ENCODE measurements around the gene GH1.
"Not testable (repeated sequence)": the region's sequence is repeated elsewhere in the genome, so short reads cannot be mapped to it uniquely, and the experiment has no call there.

The GH1 gene

DNA sequence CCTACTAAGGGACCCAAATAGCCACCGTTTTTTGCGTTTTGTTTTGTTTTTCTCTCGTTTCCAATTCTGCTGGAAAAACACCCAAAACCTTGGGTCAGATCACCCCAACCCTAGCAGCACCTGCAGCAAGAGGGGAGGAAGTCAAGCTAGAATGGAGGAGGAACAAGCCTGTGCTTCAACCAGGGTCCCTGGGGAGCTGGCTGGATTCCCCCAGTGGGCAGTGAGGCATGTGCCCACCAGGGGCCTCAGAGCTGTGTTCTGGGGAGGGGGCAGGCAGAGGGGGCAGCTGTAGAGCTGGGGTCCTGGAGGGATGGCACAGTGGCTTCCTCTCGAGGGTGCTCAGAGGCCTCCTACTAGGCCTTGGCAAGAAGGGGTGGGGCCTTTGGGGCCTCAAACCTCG lies 7.0 kb upstream of the GH1 start:
- no peak for DNase-seq

DNA sequence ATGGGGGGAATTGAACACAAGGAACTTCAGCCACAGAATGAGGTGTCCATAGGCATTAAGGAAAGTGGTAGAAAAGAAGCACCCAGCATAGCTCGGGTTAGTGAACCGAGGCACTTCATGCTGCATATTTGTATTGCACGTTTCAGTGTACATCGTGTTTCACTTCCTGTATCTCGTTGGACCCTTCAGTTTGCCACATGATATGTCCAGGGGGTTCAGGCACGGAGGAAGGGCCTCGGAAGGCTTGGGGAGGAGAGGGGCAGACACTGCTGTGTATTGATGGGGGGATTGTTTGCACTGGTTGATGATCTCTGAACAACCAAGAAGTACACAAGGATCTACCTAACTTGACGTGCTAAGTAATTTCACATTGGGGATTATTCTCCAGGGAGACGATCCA lies 3.8 kb upstream of the GH1 start:
- not testable (repeated sequence) for DNase-seq

DNA sequence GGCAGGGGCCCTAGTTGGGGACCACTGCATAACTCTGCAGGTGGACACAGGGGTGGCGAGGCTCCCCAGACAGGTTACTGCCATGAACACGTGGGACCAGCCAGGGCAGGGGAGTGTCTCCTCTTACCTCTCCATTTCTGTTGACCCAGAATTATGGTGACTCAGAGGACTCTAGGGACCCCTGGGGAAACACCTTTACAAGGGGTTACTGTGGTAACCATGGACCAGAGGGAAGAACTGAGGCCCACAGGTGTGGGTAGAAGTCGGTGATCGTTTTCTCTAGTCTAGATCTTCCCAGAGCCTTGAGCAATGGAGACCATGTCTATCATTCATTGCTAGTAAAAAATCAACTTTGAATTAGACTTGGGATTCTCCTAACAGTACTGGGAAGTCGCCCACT lies 2.1 kb upstream of the GH1 start:
- not testable (repeated sequence) for DNase-seq

GRCh38 chr17:63920050-63920449 lies 1.4 kb upstream of the GH1 start:
- not testable (repeated sequence) for DNase-seq

DNA sequence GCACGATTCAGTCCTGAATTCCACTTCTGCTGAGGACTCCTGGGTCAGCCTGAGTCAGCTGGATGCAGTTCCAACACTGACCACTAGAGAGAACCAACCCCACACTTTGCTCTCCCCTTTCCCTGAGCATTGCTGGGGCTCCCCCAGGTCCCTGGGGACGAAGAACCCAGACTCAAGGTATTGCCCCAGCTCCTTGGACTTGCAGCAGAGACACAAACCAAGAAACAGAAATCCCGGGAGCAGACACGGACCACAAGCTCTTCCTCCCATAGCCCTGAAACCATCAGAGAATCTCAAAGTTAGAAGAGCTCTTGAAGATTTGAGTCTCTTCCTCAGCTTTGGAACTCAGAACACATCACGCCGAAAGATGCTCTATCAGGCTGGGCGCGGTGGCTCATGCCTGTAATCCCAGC lies 678 bp upstream of the GH1 start:
- DNase-seq = peak; percentile 75 to 80

DNA sequence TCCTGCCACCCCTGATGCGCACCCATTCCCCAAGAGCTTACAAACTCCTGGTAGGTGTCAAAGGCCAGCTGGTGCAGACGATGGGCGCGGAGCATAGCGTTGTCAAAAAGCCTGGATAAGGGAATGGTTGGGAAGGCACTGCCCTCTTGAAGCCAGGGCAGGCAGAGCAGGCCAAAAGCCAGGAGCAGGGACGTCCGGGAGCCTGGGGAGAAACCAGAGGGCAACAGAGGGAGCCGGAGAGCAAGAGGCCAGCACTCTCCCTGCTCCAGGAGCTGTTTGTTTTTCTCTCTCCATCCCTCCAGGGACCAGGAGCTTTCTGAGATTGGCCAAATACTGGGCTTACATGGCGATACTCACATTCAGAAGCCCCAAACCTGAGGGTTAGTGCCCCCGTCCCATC lies 334 bp downstream of the GH1 start:
- DNase-seq = no peak

- DNase-seq = no peak
Observed at GRCh38 chr17:63917646-63918045, 993 bp downstream of the GH1 start.

- DNase-seq = not testable (repeated sequence)
Observed at GRCh38 chr17:63917206-63917605, 1.4 kb downstream of the GH1 start.

DNA sequence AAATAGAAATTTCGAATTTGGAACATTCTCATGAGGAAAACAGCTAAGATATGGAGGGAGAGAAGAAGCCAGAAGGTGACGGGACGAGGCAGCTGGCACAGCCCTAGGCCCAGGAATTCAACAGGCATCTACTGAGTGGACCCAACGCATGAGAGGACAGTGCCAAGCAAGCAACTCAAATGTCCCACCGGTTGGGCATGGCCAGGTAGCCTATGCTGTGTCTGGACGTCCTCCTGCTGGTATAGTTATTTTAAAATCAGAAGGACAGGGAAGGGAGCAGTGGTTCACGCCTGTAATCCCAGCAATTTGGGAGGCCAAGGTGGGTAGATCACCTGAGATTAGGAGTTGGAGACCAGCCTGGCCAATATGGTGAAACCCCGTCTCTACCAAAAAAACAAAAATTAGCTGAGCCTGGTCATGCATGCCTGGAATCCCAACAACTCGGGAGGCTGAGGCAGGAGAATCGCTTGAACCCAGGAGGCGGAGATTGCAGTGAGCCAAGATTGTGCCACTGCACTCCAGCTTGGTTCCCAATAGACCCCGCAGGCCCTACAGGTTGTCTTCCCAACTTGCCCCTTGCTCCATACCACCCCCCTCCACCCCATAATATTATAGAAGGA lies 2.0 kb downstream of the GH1 start:
- no peak for DNase-seq

DNA sequence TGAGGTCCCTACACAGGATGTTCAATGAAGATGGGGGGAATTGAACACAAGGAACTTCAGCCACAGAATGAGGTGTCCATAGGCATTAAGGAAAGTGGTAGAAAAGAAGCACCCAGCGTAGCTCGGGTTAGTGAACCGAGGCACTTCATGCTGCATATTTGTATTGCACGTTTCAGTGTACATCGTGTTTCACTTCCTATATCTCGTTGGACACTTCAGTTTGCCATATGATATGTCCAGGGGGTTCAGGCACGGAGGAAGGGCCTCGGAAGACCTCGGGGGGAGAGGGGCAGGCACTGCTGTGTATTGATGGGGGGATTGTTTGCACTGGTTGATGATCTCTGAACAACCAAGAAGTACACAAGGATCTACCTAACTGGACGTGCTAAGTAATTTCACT lies 2.9 kb downstream of the GH1 start:
- DNase-seq = not testable (repeated sequence)

- DNase-seq = no peak
Observed at GRCh38 chr17:63914471-63914870, 4.2 kb downstream of the GH1 start.

DNA sequence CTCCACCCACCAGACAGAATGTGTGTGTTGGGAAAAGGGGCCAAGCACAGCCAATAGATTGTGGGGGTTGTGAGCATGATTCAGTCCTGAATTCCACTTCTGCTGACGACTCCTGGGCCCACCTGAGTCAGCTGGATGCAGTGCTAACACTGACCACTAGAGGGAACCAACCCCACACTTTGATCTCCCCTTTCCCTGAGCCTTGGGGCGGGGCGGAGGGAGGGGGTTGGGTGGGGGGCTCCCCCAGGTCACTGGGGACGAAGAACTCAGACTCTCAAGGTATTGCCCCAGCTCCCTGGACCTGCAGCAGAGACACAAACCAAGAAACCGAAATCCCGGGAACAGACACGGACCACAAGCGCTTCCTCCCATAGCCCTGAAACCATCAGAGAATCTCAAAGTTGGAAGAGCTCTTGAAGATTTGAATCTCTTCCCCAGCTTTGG lies 7.0 kb downstream of the GH1 start:
- DNase-seq = peak; percentile 30 to 47

DNA sequence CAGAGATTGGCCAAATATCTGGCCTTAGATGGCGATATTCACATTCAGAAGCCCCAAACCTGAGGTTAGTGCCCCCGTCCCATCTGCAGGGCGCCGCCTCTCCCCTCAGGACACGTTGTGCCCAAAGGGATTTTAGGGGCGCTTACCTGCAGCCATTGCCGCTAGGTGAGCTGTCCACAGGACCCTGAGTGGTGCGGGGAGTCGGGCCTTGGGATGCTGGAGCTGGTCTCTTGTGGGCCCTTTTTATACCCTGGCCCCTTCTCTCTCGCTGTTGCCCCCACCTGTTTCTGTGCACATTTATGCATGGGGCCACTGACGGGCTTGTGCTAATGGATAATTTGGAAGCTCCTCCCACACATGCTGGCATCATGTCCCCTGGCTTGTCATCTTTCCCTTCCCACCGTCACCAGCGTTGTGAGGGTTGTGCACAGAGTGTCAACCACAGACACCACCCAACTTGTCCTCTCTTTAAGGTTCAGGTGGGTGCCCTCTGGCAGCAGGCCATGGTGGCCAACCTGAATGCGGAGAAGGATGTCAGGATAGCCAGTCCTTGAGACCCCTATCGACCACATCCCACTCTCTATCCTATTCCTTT lies 7.5 kb downstream of the GH1 start, which contains the start of gene CSHL1:
Gene CSHL1 (minus strand): TSS at position 218 of the 595 bp plus-strand sequence. CDS start 62 bp downstream, at position 156.
- no peak for DNase-seq

- DNase-seq = no peak
Observed at GRCh38 chr17:63910096-63910495, 8.5 kb downstream of the GH1 start.

GRCh38 chr17:63909586-63909985 lies 9.1 kb downstream of the GH1 start:
- not testable (repeated sequence) for DNase-seq

- DNase-seq = peak; percentile 53 to 57
Observed at GRCh38 chr17:63907161-63907778, 11.4 kb downstream of the GH1 start.

DNA sequence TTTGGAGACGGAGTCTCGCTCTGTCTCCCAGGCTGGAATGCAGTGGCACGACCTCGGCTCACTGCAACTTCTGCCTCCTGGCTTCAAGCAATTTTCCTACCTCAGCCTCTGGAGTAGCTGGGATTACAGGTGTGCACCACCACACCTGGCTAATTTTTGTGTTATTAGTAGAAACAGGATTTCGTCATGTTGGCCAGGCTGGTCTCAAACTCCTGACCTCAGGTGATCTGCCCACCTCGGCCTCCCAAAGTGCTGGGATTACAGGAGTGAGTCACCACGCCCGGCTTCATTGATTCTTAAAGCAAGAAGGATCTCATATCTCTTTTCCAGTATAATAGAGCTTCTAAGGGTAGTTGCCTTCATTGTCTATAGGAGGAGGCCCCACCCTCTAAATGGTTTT lies 13.8 kb downstream of the GH1 start:
- not testable (repeated sequence) for DNase-seq

DNA sequence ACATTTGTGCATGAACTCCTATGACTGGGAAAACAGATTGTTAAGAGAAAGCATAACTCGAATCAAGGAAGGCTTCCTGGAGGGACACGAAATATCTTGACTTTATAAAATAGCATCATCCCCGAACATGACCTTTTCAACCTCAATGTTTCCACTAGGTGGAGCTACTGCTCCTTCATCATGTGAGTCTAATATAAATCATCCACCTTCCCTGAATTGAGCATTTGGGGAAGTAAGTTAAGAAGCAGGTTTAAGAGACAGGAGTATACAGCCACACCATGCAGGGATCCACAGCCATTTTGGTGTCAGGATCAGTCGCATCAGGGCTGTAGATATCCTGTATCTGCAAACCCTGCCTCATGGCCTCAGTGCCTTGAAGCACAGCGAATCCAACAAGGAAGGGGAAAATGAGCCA lies 14.8 kb downstream of the GH1 start:
- peak; percentile 41 to 45 for DNase-seq

DNA sequence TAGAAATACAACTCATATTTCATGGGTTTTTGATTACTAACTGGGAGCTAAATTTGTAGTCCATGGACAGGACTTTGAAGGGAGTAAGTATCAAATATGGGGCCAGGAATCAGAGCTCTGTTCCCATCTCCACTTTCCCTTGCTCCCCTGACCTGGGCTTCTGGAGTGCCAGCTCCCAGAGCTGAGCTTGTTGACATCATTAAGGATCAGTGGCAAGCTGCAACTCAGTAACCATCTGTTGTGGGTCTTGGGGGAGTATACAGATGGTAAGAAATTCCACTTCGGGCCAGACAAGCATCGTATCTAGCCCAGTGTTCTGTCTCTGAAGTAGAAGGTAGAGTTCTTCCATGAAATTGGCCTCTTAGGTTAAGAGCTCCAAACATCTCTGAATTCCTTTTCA lies 16.7 kb downstream of the GH1 start:
- not testable (repeated sequence) for DNase-seq

DNA sequence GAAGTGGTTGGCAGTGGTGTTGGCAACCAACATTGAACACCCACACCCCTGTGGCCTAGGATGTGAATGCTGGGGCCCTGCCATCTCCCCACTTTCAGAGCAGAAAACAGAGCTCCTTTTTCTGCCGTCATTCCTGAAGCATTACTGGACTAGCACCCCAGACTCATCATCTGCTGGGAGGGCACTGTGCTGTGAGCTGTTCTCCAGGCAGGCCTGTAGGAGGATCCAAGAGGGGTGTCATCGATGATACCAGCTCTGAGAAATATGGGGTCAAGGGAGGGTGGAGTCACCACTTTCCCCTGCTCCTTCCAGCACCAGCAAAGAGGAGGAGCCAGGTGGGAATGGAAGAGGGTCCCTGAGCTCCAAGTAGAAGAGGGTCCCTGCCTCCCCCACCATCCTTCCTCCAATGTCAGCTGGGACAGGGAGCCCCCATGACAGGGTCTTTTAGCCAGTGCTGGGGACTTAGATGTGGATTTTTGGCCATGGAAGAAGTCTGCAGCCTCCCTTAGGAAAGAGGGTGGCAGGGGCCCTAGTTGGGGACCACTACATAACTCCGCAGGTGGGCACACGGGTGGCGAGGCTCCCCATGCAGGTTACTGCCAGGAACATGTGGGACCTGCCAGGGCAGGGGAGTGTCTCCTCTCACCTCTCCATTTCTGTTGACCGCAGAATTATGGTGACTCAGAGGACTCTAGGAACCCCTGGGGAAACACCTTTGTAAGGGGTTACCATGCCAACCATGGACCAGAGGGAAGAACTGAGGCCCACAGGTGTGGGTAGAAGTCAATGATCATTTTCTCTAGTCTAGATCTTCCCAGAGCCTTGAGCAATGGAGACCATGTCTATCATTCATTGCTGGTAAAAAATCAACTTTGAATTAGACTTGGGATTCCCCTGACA lies 19.5 kb downstream of the GH1 start:
- not testable (repeated sequence) for DNase-seq

- not testable (repeated sequence) for DNase-seq
Observed at GRCh38 chr17:63896524-63897354, 21.9 kb downstream of the GH1 start, which contains the start of gene CSH1. Gene CSH1 (minus strand): TSS chr17:63896574. CDS start chr17:63896511, 63 bp downstream.

DNA sequence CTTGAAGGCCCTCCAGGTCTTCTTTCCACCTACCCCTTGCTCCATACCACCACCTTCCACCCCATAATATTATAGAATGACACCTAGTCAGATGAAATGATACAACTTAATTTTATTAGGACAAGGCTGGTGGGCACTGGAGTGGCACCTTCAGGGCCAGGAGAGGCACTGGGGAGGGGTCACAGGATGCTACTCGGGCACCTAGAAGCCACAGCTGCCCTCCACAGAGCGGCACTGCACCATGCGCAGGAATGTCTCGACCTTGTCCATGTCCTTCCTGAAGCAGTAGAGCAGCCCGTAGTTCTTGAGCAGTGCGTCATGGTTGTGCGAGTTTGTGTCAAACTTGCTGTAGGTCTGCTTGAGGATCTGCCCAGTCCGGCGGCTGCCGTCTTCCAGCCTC lies 23.8 kb downstream of the GH1 start:
- not testable (repeated sequence) for DNase-seq

Measured in Kasumi-1 (cell line).